ENCODE results near the gene CDK5RAP2.
"Not testable (repeated sequence)": the region's sequence is repeated elsewhere in the genome, so short reads cannot be mapped to it uniquely, and the experiment has no call there.

CDK5RAP2 gene

GRCh38 chr9:120474591-120475243 lies 105.2 kb downstream of the CDK5RAP2 start:
- in situ Hi-C loops (cut with HindIII; ENCODE audit: low sequenced_read_pairs) = no loop called here

DNA sequence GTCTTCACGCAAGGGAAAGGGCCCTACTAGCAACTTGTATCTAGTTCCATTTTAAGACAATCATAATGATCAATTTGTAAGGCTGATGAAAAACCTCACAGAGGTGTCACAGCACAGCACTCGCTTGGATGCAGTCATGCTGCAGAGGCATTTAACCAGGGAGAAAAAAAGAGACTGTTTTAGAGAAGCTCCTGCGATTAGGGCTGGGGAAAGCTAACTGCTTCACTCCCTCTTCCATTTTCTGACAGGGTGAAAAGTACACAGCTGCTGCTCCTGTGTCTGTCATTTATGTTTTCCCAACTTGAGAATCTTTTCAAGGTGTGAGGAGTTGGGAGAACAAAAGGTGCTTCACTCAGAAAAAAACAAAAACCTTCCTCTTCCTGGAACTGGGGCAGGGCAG lies 106.4 kb downstream of the CDK5RAP2 start:
- in situ Hi-C loops (cut with HindIII; ENCODE audit: low sequenced_read_pairs) = no loop called here

DNA sequence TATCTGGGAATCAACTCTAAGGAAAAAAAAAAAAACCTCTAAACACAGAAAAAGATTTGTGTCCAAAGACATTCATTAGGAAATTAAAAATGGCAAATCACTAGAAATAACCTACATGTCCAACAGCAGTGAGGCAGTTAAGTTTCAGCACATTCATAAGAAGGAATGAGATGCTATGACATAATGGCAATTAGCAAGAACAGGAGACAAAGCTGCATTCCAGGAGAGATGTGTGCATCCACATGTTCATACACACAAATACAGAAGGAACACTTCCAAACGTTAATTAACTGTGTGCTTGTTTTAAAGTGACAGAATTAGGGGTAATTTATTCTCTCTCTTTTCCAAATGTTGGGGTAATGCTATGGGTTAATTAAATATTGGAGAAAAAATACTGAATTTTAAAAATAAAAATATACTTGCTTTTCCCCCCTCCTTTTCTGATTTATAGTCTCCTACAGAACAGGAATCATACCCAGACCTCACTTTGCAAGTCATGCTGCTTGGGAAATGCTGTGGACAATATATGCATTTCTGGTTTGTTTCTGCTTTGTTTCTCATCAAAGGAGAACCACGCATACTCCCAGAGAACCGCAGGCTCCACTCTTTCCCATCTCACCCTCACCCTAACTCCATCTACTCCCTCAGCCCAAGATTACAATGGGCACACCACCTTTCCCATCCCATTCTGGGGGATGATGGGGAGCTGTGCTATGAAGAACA lies 114.1 kb downstream of the CDK5RAP2 start:
- in situ Hi-C loops (cut with HindIII; ENCODE audit: low sequenced_read_pairs) = no loop called here

- in situ Hi-C loops (cut with HindIII; ENCODE audit: low sequenced_read_pairs) = no loop called here
These were observed 115.0 kb downstream of the CDK5RAP2 start for GRCh38 chr9:120464887-120465421.

DNA sequence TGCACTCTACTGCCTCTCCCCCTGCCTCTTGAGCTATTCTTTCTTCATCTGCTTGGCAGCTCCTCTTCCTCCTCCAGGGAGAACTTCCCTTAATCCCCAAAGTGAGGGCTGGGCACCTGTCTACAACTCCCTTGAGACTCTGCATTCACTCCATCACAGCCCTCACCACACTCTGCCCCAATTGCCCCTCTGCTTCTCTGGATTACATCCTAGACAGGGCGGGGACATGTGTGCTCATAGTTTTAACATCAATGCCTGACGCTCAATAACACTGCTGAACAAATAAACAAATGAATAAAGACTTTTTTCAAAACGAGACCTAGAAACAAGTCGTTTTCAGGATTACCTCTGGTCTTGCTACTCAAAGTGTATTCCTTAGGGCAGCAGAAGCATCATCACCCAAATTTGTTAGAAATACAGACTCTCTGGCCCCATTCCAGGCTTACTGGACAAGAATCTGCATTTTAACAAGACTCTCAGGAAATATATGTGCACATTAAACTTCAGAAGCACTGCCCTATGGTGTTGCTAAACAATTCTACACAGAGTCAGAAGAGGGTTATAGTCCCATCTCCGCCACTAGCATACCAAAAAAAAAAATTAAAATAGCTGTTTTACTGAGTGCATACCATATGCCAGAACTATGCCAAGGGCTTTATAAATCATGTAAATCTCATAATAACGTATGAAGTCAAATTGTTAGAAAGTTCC lies 115.6 kb downstream of the CDK5RAP2 start:
- in situ Hi-C loops (cut with HindIII; ENCODE audit: low sequenced_read_pairs) = no loop called here

GRCh38 chr9:120463765-120464164 lies 116.2 kb downstream of the CDK5RAP2 start:
- in situ Hi-C loops (cut with HindIII; ENCODE audit: low sequenced_read_pairs) = no loop called here

DNA sequence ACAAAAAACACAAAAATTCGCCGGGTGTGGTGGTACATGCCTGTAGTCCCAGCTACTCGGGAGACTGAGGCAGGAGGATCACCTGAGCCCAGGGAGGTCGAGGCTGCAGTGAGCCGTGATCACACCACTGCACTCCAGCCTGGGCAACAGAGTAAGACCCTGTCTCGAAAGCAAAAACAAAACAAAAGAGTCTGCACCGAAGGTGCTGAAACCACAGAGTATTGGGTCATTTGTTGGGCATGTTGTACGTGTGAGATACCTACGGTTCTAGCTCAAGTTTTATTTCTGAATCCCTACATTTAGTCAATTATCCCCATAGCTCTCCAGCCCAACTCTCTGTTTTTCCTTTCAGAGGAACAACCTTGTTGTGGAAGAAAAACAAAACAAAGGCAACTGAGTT lies 118.3 kb downstream of the CDK5RAP2 start:
- in situ Hi-C loops (cut with HindIII; ENCODE audit: low sequenced_read_pairs) = not testable (repeated sequence)

GRCh38 chr9:120456218-120456617 lies 123.7 kb downstream of the CDK5RAP2 start:
- in situ Hi-C loops (cut with HindIII; ENCODE audit: low sequenced_read_pairs) = no loop called here

- in situ Hi-C loops (cut with HindIII; ENCODE audit: low sequenced_read_pairs) = no loop called here
These were observed 125.5 kb downstream of the CDK5RAP2 start for GRCh38 chr9:120454467-120454866.

GRCh38 chr9:120453792-120454191 lies 126.2 kb downstream of the CDK5RAP2 start:
- in situ Hi-C loops (cut with HindIII; ENCODE audit: low sequenced_read_pairs) = no loop called here

GRCh38 chr9:120452631-120453030 lies 127.3 kb downstream of the CDK5RAP2 start:
- in situ Hi-C loops (cut with HindIII; ENCODE audit: low sequenced_read_pairs) = no loop called here

- in situ Hi-C loops (cut with HindIII; ENCODE audit: low sequenced_read_pairs) = no loop called here
These were observed 129.1 kb downstream of the CDK5RAP2 start for GRCh38 chr9:120450916-120451315.

GRCh38 chr9:120449566-120449965 lies 130.4 kb downstream of the CDK5RAP2 start:
- in situ Hi-C loops (cut with HindIII; ENCODE audit: low sequenced_read_pairs) = no loop called here

DNA sequence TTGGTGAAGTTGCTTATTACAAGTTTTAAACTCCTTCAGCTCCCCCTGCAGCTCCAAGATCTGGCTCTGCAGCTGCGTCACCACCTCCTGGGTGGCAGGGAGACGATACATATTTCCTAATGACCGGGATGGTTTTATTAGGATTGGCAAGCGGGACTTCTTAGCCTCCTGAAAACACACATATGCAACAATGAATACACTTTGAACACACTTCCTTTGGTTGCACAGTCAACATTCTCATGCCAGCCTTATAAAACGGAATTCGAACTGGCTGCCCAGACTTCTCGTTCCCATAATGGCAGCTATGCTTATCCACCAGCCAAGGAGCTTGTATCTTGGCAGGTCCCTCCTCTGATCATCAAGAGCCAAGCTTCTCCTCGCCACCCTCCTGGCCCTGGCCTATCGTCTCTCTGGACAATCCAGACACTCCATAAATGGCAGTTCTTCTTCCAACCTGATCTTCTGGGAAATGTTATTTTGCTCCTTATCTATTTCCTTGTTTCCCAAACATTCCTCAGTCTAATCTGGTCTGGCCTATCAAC lies 131.9 kb downstream of the CDK5RAP2 start:
- in situ Hi-C loops (cut with HindIII; ENCODE audit: low sequenced_read_pairs) = no loop called here

GRCh38 chr9:120446671-120447070 lies 133.3 kb downstream of the CDK5RAP2 start:
- in situ Hi-C loops (cut with HindIII; ENCODE audit: low sequenced_read_pairs) = no loop called here

DNA sequence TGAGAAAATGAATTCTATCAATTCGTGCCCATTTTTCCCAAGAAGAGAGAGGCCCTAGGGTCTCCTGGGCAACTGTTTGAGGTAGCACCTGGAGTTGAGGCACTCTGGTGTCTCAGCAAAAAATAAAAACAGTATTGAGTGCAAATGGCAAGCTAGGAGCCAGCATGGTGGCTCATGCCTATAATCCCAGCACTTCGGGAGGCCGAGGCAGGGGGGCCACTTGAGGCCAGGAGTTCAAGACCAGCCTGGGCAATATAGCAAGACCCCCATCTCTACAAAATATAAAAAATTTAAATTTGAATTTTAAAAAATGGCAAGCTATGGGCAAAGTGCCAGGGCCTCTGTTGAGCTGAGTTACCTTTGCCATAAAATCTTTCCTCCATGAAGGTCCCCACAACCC lies 136.0 kb downstream of the CDK5RAP2 start:
- in situ Hi-C loops (cut with HindIII; ENCODE audit: low sequenced_read_pairs) = no loop called here

DNA sequence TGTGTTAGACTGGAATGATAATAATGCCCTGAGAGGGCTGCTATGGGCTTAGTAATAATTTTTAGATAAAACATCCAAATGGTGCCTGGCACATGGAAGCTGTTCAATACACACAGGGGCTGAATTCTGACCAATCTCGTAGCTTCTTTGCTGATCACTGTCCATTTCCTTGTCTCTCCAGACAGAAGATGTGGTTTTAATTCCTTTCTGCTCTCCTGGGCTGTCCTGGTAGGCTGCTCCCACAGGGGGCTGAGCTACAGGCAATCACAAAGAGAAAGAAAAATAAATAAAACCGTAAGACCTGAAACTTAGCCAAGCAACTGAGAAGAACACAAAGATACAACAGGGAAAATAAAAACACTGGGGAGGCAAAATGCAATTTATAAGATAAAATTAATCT lies 136.5 kb downstream of the CDK5RAP2 start:
- in situ Hi-C loops (cut with HindIII; ENCODE audit: low sequenced_read_pairs) = no loop called here

- in situ Hi-C loops (cut with HindIII; ENCODE audit: low sequenced_read_pairs) = no loop called here
These were observed 137.5 kb downstream of the CDK5RAP2 start for GRCh38 chr9:120442308-120442995.

GRCh38 chr9:120441426-120442307 lies 138.3 kb downstream of the CDK5RAP2 start:
- in situ Hi-C loops (cut with HindIII; ENCODE audit: low sequenced_read_pairs) = no loop called here

DNA sequence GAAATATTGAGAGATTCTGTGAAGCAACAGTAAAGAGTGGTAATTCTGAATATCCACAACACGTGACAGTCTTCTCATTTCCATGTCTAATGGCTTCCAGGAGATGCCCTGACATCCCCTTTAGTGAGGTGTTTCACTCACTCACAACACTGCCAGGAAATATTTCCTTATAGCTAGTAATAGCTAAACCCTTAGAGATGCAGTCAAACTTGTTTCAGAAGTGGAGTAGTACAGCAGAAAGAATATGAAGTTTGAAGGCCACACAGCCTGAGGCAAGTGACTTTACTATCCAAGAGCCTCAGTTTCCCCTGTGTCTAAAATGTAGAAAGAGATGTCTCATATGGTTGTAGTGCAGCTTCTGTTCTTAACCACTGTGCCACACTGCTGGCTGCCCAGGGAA lies 139.2 kb downstream of the CDK5RAP2 start:
- in situ Hi-C loops (cut with HindIII; ENCODE audit: low sequenced_read_pairs) = no loop called here
